HG03139 (cell line): ENCODE data around the gene LCLAT1.
"Not testable (repeated sequence)": the region's sequence is repeated elsewhere in the genome, so short reads cannot be mapped to it uniquely, and the experiment has no call there.

ENCODE experiments used
- ATAC-seq: cut with Tn5 transposase; IDR thresholded peaks from one replicate; pipeline ENCODE4 v1.9.1; 2021; ENCODE audit not compliant: unreplicated experiment

The LCLAT1 gene

GRCh38 chr2:30583204-30583749 lies 136.2 kb downstream of the LCLAT1 start:
- no peak for ATAC-seq

GRCh38 chr2:30584116-30584515 lies 137.1 kb downstream of the LCLAT1 start:
- ATAC-seq, result no peak

- no peak for ATAC-seq
Observed at GRCh38 chr2:30588994-30589393, 141.9 kb downstream of the LCLAT1 start.

- no peak for ATAC-seq
Observed at GRCh38 chr2:30590407-30590806, 143.4 kb downstream of the LCLAT1 start.

GRCh38 chr2:30591186-30591585 lies 144.1 kb downstream of the LCLAT1 start:
- ATAC-seq, result no peak

GRCh38 chr2:30601375-30601774 lies 154.3 kb downstream of the LCLAT1 start:
- ATAC-seq, result no peak

GRCh38 chr2:30605197-30605596 lies 158.2 kb downstream of the LCLAT1 start:
- ATAC-seq, result no peak

GRCh38 chr2:30608643-30609042 lies 161.6 kb downstream of the LCLAT1 start:
- no peak for ATAC-seq

- ATAC-seq, result no peak
Observed at GRCh38 chr2:30611583-30611982, 164.5 kb downstream of the LCLAT1 start.

GRCh38 chr2:30612371-30612770 lies 165.3 kb downstream of the LCLAT1 start:
- no peak for ATAC-seq

GRCh38 chr2:30613001-30613400 lies 166.0 kb downstream of the LCLAT1 start:
- ATAC-seq, result no peak

- not testable (repeated sequence) for ATAC-seq
Observed at GRCh38 chr2:30614227-30614626, 167.2 kb downstream of the LCLAT1 start.

- no peak for ATAC-seq
Observed at GRCh38 chr2:30615926-30616325, 168.9 kb downstream of the LCLAT1 start.

GRCh38 chr2:30620102-30620501 lies 173.1 kb downstream of the LCLAT1 start:
- no peak for ATAC-seq

GRCh38 chr2:30621836-30622235 lies 174.8 kb downstream of the LCLAT1 start:
- ATAC-seq, result no peak

- no peak for ATAC-seq
Observed at GRCh38 chr2:30622452-30622851, 175.4 kb downstream of the LCLAT1 start.

- no peak for ATAC-seq
Observed at GRCh38 chr2:30625276-30625675, 178.2 kb downstream of the LCLAT1 start.

- no peak for ATAC-seq
Observed at GRCh38 chr2:30625701-30626100, 178.7 kb downstream of the LCLAT1 start.

GRCh38 chr2:30626397-30626796 lies 179.4 kb downstream of the LCLAT1 start:
- no peak for ATAC-seq

GRCh38 chr2:30627151-30627550 lies 180.1 kb downstream of the LCLAT1 start:
- no peak for ATAC-seq

- ATAC-seq, result no peak
Observed at GRCh38 chr2:30628341-30628740, 181.3 kb downstream of the LCLAT1 start.

- ATAC-seq, result no peak
Observed at GRCh38 chr2:30629866-30630265, 182.8 kb downstream of the LCLAT1 start.

- peak; percentile 75 for ATAC-seq
Observed at GRCh38 chr2:30631051-30631671, 184.1 kb downstream of the LCLAT1 start.
